Stimulated activated CD8-positive, alpha-beta memory T cell treated with anti-CD3 and anti-CD28 coated beads, Interleukin-2, amount 100 ng/mL, for 1 hour (primary cell): ENCODE results near the gene PACS1.
"Not testable (repeated sequence)": the region's sequence is repeated elsewhere in the genome, so short reads cannot be mapped to it uniquely, and the experiment has no call there.

Experiments
- DNase-seq, 2 donors: peaks; one replicate each; pipeline ENCODE4 v3.0.0-alpha.2; 2020; ENCODE audit warnings: low read depth in 2 of 2

PACS1 gene

DNA sequence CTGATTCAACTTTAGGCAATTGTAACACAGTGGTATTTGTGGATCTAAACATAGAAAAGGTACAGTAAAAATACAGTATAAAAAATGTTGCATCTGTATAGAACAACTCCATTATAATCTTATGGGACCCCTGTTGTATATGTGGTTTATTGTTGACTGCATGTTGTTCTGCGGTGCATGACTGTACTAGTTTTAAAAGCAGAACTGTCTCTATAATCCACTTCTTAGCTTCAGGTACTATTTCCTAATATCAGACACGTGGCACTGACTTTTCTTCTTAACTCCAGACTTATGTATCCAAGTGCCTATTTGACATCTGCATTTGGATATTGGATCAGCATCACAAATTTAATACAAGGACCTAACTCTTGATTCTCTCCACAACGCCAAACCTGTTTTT, 41.1 kb downstream of the PACS1 start:
- no peak for DNase-seq

- DNase-seq = no peak
Observed at GRCh38 chr11:66112041-66112491, 42.0 kb downstream of the PACS1 start.

DNA sequence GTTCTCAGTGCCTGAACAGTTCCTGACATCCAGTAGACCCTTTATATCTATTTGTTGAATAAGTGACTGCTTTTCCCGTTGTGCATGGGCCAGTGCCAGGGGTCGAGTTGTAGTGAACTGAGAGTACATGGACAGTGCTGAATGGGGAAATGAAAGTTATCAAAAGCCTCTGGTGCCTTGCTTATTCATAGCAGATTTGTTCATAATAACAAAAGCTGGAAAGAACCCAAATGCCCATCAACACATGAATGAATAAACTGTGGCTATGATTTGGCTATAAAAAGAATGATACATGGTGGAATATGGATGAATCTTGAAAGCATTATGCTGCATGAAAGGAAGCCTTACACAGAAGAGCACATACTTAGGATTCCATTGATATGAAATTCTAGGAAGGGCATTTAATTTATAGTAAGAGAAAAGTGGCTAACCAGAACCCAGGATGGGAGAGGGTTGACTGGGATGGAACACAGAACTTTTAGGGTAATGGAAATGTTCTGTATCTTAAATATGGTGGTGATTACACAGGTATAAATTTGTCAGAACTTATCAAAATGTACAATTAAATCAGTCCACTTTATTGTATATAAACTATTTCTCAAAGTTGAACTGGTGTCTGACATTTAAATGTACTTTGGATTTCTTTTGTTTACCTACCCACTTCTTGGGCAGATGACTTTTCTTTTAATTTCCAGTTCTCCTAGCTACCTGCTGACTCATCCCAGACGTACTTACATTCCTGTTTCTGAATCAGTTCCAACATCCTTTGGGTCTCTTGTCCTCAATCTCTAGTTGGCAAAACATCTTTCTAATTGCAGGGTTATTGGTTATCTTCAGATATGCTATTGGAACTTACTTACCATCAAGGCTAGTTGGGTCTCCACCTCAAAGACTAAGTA, 42.8 kb downstream of the PACS1 start:
- DNase-seq = no peak

DNA sequence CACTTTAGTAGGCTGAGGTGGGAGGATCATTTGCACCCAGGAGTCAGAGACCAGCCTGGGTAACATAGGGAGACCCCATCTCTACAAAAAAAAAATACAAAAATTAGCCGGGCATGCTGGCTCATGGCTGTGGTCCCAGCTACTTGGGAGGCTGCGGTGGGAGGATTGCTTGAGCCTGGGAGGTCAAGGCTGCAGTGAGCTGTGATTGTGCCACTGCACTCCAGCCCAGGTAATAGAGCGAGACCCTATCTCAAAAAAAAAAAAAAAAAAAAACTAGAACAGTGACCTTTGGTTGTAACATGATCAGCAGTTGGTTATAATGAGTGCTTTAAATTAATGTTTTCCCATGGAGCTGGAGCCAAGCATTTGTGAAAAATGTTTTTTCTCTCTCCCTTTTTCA, 44.9 kb downstream of the PACS1 start:
- not testable (repeated sequence) for DNase-seq

- DNase-seq = no peak
Observed at GRCh38 chr11:66115638-66116301, 45.7 kb downstream of the PACS1 start.

DNA sequence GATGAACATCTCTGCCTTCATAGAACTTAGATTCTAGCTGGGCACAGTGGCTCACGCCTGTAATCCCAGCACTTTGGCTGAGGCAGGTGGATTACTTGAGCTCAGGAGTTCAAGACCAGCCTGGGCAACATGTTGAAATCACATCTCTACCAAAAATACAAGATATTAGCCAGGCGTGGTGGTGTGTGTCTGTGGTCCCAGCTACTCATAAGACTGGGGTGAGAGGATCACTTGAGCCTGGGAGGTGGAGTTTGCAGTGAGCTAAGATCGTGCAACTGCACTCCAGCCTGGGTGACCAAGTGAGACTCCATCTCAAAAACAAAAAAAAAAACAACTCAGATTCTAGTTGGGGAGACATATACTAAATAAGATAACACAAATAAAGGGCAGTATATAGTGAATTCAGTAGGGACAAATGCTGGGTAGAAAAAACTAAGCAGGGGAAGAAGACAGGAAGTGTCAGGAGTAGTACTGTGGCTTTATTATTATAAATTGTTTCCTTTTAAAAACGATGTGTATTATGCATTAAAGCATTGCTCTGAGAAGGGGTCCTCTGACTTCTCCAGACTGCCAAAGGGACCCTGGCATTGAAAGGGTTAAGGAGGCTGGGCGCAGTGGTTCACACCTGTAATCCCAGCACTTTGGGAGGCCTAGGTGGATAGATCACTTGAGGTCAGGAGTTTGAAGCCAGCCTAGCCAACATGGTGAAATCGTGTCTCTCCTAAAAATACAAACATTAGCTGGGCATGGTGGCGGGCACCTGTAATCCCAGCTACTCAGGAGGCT, 46.7 kb downstream of the PACS1 start:
- DNase-seq = no peak

DNA sequence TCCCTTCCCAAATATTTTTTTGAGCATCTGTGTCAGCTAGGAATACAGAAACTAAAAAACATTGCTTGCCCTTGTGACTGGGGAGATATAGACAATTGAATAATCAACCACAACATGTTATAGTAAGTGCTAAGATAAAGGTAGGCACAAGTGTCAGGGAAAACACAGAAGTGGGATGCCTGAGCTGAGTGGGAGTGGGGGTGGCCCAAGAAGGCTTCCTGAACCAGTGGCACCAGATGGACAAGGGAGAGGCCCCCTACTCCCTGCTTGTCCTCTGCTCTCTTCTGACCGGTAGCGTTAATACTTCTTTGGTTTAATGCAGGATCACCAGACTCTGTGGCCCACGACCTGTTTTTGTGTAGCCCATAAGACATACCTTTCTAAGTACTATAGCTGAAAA, 48.8 kb downstream of the PACS1 start:
- no peak for DNase-seq

- DNase-seq = no peak
Observed at GRCh38 chr11:66119348-66120133, 49.5 kb downstream of the PACS1 start.

DNA sequence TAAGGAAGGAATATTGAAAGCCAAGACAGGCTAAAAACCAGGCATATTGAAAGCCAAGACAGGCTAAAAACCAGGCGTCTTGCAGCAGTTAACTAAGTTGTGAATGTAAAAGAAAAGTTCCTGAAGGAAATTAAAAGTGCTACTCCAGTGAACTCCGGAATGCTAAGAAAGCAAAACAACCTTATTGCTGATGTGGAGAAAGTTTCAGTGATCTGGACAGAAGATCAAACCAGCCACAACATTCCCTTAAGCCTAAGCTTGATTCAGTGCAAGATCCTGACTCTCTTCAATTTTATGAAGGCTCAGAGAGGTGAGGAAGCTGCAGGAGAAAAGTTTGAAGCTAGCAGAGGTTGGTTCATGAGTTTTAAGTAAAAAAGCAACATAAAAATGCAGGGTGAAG, 51.4 kb downstream of the PACS1 start:
- DNase-seq = no peak

DNA sequence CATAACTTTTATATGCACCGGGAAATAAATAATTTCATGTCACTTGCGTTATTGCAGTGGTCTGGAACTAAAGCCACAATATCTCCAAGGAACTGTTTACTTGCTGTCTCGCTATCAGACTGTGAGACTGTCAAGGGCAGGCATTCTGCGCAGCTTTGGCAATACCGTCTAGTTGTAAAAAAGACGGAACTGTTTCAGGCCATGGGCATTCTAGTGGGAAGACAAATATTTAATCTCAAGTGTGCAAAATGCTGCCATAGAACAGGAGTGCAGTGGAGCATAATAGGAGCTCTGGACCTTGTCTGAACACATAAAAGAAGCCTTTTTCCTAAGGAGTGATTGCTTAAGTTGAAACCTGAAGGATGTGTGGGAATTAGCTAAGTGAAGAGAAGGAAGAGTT, 53.8 kb downstream of the PACS1 start:
- no peak for DNase-seq

GRCh38 chr11:66124564-66124963, 54.5 kb downstream of the PACS1 start:
- DNase-seq = no peak

DNA sequence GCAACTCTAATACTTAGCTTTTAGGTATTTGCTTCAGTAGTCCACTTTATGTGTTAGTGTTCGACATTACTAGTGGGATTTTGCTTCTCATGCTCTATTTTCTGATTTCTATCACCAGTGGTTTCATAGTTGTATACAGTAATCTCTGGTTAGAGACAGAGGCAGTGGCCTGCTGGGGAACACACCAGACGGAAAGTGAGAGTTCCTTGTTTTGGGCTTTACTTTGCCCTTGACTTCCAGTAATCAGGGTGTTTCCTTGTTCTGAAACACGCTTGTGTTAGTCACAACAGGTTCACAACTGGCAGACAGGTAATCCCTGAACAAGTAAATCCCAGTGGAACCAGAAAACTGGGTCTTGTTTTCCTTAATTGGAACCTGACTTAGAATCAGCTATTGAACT, 56.0 kb downstream of the PACS1 start:
- no peak for DNase-seq

GRCh38 chr11:66126808-66127555, 56.9 kb downstream of the PACS1 start:
- DNase-seq = peak; percentile 11 to 22

GRCh38 chr11:66130978-66131377, 60.9 kb downstream of the PACS1 start:
- no peak for DNase-seq

- no peak for DNase-seq
Observed at GRCh38 chr11:66131937-66132632, 62.0 kb downstream of the PACS1 start.

GRCh38 chr11:66133216-66133775, 63.2 kb downstream of the PACS1 start:
- DNase-seq = no peak

DNA sequence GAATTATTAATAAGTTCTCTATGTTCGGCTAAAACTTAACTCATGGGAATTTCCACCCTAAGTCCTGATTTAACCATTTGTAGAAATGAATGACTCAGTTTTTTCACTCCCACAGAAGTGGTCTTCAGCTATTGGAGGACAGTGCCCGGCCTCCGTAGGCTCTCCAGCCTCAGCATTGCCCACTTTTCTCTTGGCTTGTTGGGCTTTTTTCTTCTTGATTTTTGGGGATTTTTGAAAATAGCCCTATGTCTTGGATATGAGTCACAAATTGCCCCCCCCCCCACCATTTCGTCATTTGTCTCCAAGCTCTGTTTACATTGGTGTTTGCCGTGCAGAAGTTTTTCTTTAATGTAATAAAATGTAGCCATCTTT, 66.7 kb downstream of the PACS1 start:
- DNase-seq = no peak

GRCh38 chr11:66139817-66140404, 69.8 kb downstream of the PACS1 start:
- no peak for DNase-seq
